Activated naive CD8-positive, alpha-beta T cell treated with anti-CD3 and anti-CD28 coated beads, Interleukin-2, amount 50 U/mL, for 16 hours (primary cell): ENCODE measurements around the gene SH3D19.

Experiments used
- DNase-seq: peaks from one replicate; pipeline ENCODE4 v3.0.0-alpha.2; 2020; ENCODE audit warnings: low read depth, low spot score

Gene SH3D19

GRCh38 chr4:151228189-151229119 lies 97.0 kb downstream of the SH3D19 start:
- DNase-seq = no peak

- no peak for DNase-seq
Measured at GRCh38 chr4:151227731-151228130, 97.7 kb downstream of the SH3D19 start.

DNA sequence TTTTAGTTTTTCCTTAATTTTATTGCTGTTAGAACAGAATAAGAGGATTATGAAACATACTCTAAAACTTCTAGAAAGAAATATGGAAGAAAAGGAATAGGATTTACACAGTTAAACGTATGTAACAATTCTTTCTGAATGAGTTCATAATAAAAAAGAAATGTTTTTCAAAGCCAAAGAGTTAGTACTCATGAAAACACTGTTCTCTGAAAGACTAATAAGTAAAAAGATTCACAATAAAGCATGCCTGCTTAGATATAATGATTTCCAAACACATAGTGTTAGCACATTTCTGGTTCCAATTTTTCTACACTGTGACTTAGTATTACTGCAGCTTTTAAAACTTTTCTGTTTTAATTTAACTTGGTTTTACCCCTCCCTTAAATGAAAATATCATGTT lies 98.2 kb downstream of the SH3D19 start:
- DNase-seq = no peak

DNA sequence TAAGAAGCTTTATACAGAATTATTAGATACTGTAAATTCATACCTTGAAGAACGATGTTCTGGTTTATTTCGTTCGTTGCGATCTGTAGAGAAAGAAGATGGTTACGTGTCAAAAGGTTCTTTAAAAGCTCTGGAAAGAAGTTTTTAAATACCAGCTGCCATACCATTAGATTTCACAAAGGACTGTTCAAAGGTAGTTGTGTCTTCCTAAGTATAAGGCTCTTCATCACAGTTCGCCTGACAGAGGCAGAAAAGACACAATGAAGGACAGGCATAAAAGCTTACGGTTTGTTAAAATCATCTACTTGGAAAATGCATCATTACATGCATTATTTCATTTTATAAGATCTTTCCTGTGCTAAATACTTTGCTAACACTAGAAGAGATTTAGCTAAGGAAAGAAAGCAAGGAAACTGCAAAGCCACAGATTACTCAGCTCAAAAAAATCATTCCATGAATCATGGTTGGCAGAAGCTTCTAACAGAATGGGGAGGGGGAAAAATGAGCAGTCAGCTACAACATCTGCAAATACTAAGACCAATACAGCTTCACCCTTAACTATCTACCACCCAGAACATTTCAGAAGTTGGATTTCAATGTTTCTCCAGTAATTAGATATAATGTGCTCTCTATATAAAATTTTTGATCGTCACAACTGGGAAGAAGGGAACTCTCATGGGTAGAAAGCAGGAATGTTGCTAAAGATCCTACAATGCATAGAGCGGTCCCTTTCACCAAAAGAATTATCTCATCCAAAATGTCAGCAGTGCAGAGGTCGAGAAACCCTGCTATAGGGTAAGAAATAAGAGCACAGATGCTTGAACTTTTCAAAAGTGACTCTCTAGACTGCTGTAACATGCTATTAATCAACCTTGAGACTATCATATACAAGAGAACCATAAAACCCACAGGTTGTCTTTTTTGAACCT lies 99.1 kb downstream of the SH3D19 start:
- DNase-seq = no peak

GRCh38 chr4:151223465-151223864 lies 101.9 kb downstream of the SH3D19 start:
- no peak for DNase-seq

DNA sequence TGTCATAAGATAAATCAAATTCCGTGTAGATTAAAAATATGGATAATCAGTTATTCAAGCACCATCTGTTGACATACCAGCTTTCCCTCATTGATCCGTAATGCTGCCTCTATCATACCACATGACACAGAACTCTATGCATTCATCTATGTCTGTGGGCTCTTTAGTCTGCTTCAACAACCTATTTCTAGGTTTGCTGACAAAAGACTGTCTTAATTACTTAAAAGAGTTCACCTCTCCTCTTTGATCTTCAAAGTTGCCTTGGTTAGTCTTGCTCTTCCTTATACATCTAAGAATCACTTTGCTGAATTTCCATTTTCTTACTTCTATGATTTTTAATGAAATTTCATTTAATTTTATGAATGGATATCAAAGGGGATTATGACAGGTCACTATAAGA lies 105.5 kb downstream of the SH3D19 start:
- no peak for DNase-seq

GRCh38 chr4:151219091-151219490 lies 106.3 kb downstream of the SH3D19 start:
- no peak for DNase-seq

DNA sequence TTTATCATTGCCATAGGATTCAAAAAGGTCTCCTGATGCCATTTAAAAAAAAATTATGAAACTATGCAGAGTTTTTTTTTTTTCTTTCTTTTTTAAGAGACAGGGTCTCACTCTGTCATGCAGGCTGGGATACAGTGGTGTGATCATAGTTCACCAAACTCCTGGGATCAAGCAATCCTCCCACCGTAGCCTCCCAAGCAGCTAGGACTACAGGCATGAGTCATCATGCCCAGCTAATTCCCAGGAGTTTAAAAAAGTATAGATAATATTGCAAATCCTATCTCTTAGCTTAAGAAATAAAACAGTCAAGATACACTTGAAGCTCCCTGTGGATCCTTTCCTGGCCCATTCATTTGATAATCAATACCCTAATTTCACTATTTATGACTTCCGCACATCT lies 107.1 kb downstream of the SH3D19 start:
- no peak for DNase-seq

DNA sequence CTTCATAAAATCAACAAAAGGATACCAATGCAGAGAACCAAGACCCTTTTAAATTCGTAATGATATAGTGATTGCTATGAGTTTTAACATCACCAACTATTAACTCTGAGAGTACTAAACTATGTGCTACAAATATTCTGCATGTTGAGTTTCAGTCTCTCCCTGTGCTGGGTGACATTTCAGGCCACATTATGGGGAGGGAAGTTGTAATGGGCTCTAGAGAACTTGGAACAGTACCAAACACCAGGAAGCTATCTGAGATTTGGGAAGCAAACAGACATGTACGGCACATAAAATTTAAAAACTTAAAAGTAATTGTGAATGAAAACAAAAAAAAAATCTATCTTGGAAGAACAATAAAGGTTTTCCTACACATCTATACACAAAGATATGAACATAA lies 108.1 kb downstream of the SH3D19 start:
- no peak for DNase-seq

DNA sequence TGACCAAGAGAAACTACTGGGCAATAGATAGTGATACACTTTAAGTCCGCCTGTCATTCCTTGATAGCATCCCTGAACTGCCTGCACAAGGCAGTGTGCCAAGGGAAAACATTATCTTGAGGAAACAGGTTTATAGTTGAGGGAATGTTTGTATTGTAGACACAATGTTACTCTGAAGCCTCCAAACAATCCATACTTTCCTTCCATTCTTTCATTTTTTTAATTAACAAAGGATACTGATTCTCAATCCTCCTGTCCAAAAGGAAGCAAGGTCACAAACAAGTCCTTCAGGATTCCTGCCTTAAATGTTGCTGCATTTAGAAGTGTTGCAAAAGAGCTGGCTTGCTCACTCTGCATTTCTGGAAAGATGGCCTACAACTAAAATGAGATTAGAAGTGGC lies 110.1 kb downstream of the SH3D19 start:
- no peak for DNase-seq

DNA sequence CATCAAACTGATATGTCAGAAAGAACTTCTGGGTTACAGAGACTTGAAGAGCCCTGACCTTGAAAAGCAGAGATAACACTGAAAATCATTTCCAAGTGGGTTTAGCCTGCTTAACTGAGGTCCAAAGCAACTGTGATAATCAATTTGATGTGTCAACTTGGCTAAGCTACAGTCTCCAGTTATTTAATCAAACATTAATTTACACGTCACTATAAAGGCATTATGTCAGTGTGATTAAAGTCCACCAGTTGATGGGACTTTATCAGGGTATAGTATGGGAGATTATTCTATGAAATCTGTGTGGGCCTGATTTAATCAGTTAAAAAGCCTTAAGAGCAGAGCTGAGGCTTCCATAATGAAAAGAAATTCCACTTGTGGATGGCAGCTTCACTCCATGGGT lies 117.5 kb downstream of the SH3D19 start:
- DNase-seq = no peak

GRCh38 chr4:151207186-151207585 lies 118.2 kb downstream of the SH3D19 start:
- DNase-seq = no peak

GRCh38 chr4:151206241-151207005 lies 119.0 kb downstream of the SH3D19 start:
- no peak for DNase-seq

GRCh38 chr4:151205722-151206121 lies 119.7 kb downstream of the SH3D19 start:
- DNase-seq = no peak

GRCh38 chr4:151204925-151205524 lies 120.4 kb downstream of the SH3D19 start:
- no peak for DNase-seq

- no peak for DNase-seq
Measured at GRCh38 chr4:151202851-151203455, 122.5 kb downstream of the SH3D19 start.

GRCh38 chr4:151202381-151202780 lies 123.0 kb downstream of the SH3D19 start:
- no peak for DNase-seq

GRCh38 chr4:151199319-151200190 lies 125.8 kb downstream of the SH3D19 start:
- no peak for DNase-seq

DNA sequence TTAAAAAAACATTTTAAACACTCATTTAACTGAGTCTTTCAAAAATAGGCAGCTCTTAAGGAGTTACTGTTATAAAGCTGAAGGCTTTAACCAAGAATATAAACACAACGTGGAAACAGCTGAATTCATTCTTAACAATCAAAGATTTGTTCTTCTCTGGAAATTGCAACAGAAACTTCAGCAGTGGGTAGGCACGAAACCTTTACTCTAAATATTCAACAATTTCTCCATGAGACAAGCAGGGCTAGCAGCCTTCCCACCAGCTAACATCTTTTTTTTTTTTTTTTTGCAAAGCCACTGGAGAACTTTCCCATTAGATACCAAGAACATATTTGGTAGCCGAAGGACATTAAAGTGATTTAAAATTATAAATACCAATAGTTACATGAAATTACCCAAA lies 126.7 kb downstream of the SH3D19 start:
- no peak for DNase-seq

DNA sequence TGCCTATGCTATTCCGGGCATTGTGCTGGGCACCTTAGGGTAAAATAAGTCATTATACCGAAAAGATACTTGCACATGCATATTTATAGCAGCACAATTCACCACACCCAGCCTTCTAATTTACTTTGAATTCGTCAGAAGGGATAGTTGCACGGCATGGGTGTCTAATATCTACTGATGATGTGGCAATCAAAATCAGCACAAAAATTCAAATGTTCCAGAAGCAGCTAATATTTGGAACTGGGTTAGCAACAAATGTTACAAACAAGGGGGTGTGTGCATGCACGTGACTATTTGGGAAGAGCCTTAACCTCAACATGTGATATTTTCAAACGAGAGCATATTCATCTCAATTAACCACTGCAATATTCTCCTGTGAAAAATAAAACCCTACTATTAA lies 128.2 kb downstream of the SH3D19 start:
- DNase-seq = no peak
